Mesendoderm (in vitro differentiated cells): Measurements from ENCODE around the gene DNM3.

Source experiments
- DNase-seq: peaks from one replicate; pipeline ENCODE4 v3.0.0; 2013
- H2AK5ac ChIP-seq: 2 replicates; pipeline ENCODE4 v1.6.1; 2013; ENCODE audit warnings: low read length, inconsistent platforms
- H2BK120ac ChIP-seq: 2 replicates; pipeline ENCODE4 v1.6.1; 2013; ENCODE audit warnings: low read depth, mild to moderate bottlenecking, low read length, moderate library complexity, mixed read lengths
- H2BK15ac ChIP-seq: replicated peaks from 2 replicates; pipeline ENCODE4 v1.6.1; 2013; ENCODE audit warnings: low read depth, mild to moderate bottlenecking, moderate library complexity
- H2BK5ac ChIP-seq: 2 replicates; pipeline ENCODE4 v1.6.1; 2013; ENCODE audit warnings: low read length, inconsistent platforms
- H3K18ac ChIP-seq: 2 replicates; pipeline ENCODE4 v1.6.1; 2013; ENCODE audit warnings: mild to moderate bottlenecking, low read length, mixed read lengths
- H3K23ac ChIP-seq: one replicate; pipeline ENCODE4 v1.6.1; 2013; ENCODE audit warnings: low read length
- H3K27ac ChIP-seq: 2 replicates; pipeline ENCODE4 v1.5.1; 2013; ENCODE audit warnings: low read depth, mild to moderate bottlenecking, inconsistent platforms, low read length, moderate library complexity
- H3K27me3 ChIP-seq: 2 replicates; pipeline ENCODE4 v1.6.1; 2013; ENCODE audit warnings: low read length, control low read depth, mild to moderate bottlenecking, inconsistent platforms; ENCODE audit not compliant: insufficient read depth, poor library complexity
- H3K36me3 ChIP-seq: 2 replicates; pipeline ENCODE4 v1.6.1; 2013; ENCODE audit warnings: low read length, inconsistent platforms; ENCODE audit not compliant: control insufficient read depth, insufficient read depth
- H3K4ac ChIP-seq: one replicate; pipeline ENCODE4 v1.6.1; 2013; ENCODE audit warnings: low read depth, mild to moderate bottlenecking, low read length, moderate library complexity
- H3K4me1 ChIP-seq: 2 replicates; pipeline ENCODE4 v1.6.1; 2013; ENCODE audit warnings: low read depth, low read length, inconsistent platforms; ENCODE audit not compliant: control insufficient read depth
- H3K4me2 ChIP-seq: 2 replicates; pipeline ENCODE4 v1.6.1; 2013; ENCODE audit warnings: low read length
- H3K4me3 ChIP-seq: 2 replicates; pipeline ENCODE4 v1.5.1; 2013; ENCODE audit warnings: mild to moderate bottlenecking, low read length
- H3K56ac ChIP-seq: one replicate; pipeline ENCODE4 v1.6.1; 2013; ENCODE audit warnings: low read length
- H3K79me1 ChIP-seq: 2 replicates; pipeline ENCODE4 v1.6.1; 2013; ENCODE audit warnings: low read length, inconsistent platforms
- H3K79me2 ChIP-seq: 2 replicates; pipeline ENCODE4 v1.6.1; 2013; ENCODE audit warnings: mild to moderate bottlenecking, low read length; ENCODE audit not compliant: control insufficient read depth, insufficient read depth
- H3K9ac ChIP-seq: 2 replicates; pipeline ENCODE4 v1.6.1; 2013; ENCODE audit warnings: low read length, inconsistent platforms
- H4K5ac ChIP-seq: one replicate; pipeline ENCODE4 v1.6.1; 2013; ENCODE audit warnings: low read length
- H4K8ac ChIP-seq: one replicate; pipeline ENCODE4 v1.6.1; 2013; ENCODE audit warnings: low read depth, mild to moderate bottlenecking, control low read depth, low read length, moderate library complexity
- WGBS: extraction: QIAGEN DNeasy Blood & Tissue Kit; methylation state at CpG from one replicate; pipeline ENCODE4 v1.1.7; 2013; ENCODE audit warnings: low lambda C conversion rate, missing lambda C conversion rate; ENCODE audit not compliant: insufficient coverage; ENCODE audit errors: extremely low coverage; 5-methylcytosine and 5-hydroxymethylcytosine counted together

The DNM3 gene

DNA sequence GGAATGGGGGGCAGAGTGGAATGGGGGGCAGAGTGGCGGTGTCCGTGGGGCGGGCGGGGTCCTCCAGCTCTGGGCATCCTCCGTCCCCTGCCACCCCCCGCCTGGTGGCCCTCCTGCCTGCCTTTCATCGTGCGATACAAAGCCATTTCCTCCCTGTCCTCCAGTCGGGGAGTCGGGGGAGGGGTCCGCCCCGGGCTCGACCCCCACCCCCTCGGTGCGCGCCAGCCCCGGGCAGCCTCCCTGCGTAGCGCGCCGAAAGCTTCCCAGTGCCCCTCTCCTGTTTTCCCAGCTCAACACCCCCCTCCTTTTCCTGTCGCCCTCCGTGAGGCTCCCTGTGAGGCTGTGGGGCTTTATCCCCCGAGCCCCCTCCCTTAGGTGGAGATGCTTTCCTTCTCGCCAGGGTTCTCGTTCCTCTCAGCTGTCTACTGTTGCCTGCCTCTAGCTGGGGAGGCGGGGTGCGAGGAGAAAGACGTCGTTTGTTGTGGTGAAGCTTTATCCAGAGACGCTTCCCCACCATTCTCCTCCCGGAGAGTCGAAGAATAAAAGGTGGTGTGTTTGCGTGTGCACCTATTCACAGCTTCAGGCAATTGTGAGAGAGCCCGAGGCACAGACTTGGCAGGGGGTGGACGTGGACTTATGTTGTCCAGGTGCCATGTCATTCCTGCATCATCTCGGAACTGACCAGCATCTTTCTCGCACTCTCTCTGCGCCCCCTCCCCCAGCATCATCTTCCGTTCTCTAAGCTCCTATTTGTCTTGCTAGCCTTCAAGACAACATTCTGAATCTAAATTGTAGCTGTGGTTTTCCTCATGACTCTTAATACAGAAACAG lies 848 bp downstream of the DNM3 start:
- Histone ChIP-seq H3K23ac (no peak overlapping the region), H3K4ac (no peak overlapping the region), H3K18ac (no peak overlapping the region), H2BK5ac (no peak overlapping the region), H2AK5ac (no peak overlapping the region), H3K4me1 (peaks cover 3% of the 10 kb centered on the region), H2BK15ac (no peak overlapping the region), H3K56ac (peak overlapping the region; percentile 74), H3K79me2 (no peaks in the 10 kb centered on the region), H4K5ac (no peak overlapping the region), H3K27me3 (no peaks in the 10 kb centered on the region), H3K4me3 (peak overlapping the region; percentile 61), H4K8ac (no peak overlapping the region), H3K9ac (peak overlapping the region; percentile 66), H3K36me3 (no peaks in the 10 kb centered on the region), H3K4me2 (peak overlapping the region; percentile 92), H3K27ac (no peak overlapping the region), H2BK120ac (no peak overlapping the region), H3K79me1 (no peaks in the 10 kb centered on the region)
- no CpG with 5 or more reads among the region's 40 CpGs for WGBS
- peak; percentile 49 for DNase-seq

DNA sequence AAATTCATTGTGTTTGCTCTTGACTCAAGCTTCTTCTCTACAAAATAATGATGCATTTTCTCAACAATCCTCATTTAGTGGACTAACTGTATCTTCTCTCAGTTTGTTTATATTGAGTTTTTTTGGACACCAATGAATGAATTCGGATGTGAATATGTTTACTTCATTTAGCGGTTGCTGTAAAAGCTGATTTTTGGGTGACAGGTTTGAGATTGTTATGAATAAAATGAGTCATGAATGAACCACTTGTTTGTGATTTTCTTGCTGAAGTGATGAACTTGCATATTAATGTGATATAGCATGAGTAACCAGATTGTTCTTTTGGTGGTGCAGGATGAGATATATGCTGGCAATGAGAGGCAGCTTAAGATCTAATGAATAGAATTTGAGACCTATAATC lies 3.1 kb downstream of the DNM3 start:
- H3K36me3 ChIP-seq, result no peaks in the 10 kb centered on the region
- no peak overlapping the region for H2BK5ac ChIP-seq
- H4K8ac ChIP-seq, result no peak overlapping the region
- H3K9ac ChIP-seq, result no peak overlapping the region
- no peak overlapping the region for H3K27ac ChIP-seq
- H3K4ac ChIP-seq, result no peak overlapping the region
- no peak overlapping the region for H2BK120ac ChIP-seq
- no peak overlapping the region for H2AK5ac ChIP-seq
- no peak overlapping the region for H3K23ac ChIP-seq
- 100% methylated on average over 2 of the region's 2 CpGs for WGBS
- no peak overlapping the region for H3K4me3 ChIP-seq
- no peak for DNase-seq
- no peaks in the 10 kb centered on the region for H3K27me3 ChIP-seq
- H3K56ac ChIP-seq, result no peak overlapping the region
- H3K79me1 ChIP-seq, result no peaks in the 10 kb centered on the region
- H3K79me2 ChIP-seq, result no peaks in the 10 kb centered on the region
- no peak overlapping the region for H3K4me2 ChIP-seq
- no peak overlapping the region for H3K18ac ChIP-seq
- no peak overlapping the region for H2BK15ac ChIP-seq
- H4K5ac ChIP-seq, result no peak overlapping the region
- peaks cover 3% of the 10 kb centered on the region for H3K4me1 ChIP-seq

DNA sequence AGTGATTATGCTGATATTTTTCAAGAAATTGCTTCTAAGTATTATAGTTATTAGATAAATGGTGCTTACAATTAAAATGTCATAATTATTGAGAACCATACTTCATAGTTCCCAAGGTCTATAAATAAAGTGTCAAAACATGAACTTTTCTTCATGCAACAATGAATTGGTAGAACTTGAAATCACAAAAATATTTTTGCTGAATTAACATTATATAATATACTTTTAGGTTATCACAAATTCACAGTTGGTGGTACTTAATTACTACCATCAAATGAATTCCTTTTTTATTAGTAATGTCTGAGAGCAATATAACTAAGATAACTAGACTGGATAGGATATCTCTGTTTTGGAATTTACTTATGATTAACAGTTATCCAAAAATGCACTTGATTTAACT lies 4.7 kb downstream of the DNM3 start:
- no peak for DNase-seq
- Histone ChIP-seq H4K8ac (no peak overlapping the region), H2BK5ac (no peak overlapping the region), H3K23ac (no peak overlapping the region), H4K5ac (no peak overlapping the region), H2BK120ac (no peak overlapping the region), H3K27me3 (no peaks in the 10 kb centered on the region), H2BK15ac (no peak overlapping the region), H3K79me2 (no peaks in the 10 kb centered on the region), H3K18ac (no peak overlapping the region), H3K56ac (no peak overlapping the region), H3K4me3 (no peak overlapping the region), H3K4me2 (no peak overlapping the region), H3K36me3 (no peaks in the 10 kb centered on the region), H2AK5ac (no peak overlapping the region), H3K4ac (no peak overlapping the region), H3K9ac (no peak overlapping the region), H3K27ac (no peak overlapping the region), H3K4me1 (no peaks in the 10 kb centered on the region), H3K79me1 (no peaks in the 10 kb centered on the region)

DNA sequence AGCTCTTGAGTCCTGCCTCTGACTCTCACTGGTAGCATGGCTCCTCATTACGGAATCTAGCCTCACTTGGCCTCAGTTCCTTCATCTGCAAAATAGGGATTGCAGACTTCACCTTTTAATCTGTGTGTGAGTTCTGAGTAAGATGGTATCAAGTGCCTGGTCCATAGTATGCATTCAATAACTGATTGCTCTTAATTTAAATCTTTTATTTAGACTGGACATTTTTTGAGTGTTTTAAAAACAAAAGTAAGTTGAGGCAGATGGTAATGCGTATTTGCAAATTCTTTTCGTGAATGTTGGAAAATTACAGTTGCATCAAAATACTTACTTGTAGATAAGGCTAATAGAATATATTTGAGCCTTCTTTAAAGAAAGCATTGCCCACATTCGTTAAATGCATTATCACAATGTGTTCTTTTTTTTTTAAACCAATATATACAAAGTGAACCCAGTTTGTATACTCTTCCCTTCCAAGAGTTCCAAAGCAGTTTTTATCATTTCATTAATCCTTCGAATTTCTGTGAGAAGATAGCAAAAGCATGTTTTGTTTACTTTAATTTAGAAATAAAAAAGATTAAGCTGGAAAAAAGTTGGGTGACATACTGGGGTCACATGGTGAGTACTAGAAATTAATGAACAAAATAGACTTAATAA lies 8.1 kb downstream of the DNM3 start:
- H2BK5ac ChIP-seq, result no peak overlapping the region
- H4K8ac ChIP-seq, result no peak overlapping the region
- no peaks in the 10 kb centered on the region for H3K27me3 ChIP-seq
- no peak overlapping the region for H3K4me2 ChIP-seq
- no peak overlapping the region for H4K5ac ChIP-seq
- no peak for DNase-seq
- no peak overlapping the region for H3K23ac ChIP-seq
- no peak overlapping the region for H2AK5ac ChIP-seq
- no peak overlapping the region for H2BK120ac ChIP-seq
- no CpG with 5 or more reads among the region's 5 CpGs for WGBS
- H3K4ac ChIP-seq, result no peak overlapping the region
- H3K9ac ChIP-seq, result no peak overlapping the region
- no peak overlapping the region for H3K56ac ChIP-seq
- no peak overlapping the region for H2BK15ac ChIP-seq
- H3K79me2 ChIP-seq, result no peaks in the 10 kb centered on the region
- H3K4me1 ChIP-seq, result no peaks in the 10 kb centered on the region
- no peaks in the 10 kb centered on the region for H3K36me3 ChIP-seq
- no peak overlapping the region for H3K4me3 ChIP-seq
- H3K79me1 ChIP-seq, result no peaks in the 10 kb centered on the region
- no peak overlapping the region for H3K27ac ChIP-seq
- no peak overlapping the region for H3K18ac ChIP-seq

DNA sequence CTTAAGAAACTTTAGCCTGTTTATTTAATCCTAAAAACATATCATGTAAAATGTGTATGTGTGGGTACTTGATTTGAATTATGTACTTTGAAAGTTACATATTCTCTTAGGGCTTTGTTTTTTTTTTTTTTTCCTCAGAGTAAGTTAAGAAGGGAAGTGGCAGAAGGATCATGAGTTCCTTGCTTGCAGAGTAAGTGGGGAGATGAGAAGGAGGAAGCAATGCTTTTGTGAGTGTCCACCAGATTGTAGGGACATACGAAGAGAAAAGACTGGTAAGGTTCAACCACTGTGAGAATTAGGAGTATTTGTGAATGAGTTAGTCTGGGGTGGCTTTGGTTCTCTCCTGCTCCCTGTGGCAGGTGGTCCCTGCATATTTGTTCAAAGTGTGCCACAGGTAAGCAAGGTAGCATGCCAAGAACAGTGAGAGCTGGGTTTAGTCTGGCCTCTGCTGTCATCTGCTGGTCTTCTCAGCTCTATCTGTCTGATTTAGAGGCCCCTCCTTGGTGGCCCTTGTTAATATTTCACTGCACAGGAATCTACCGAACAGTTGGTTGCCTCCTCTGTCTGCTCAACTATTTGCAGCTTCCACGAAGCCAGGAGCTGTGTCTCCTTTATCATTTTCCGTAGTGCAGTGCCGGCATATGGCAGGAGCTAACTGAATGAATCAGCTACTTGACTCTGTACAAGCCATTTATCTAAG lies 9.5 kb downstream of the DNM3 start:
- Histone ChIP-seq H3K4me3 (no peak overlapping the region), H2AK5ac (no peak overlapping the region), H4K8ac (no peak overlapping the region), H3K4ac (no peak overlapping the region), H2BK120ac (no peak overlapping the region), H3K27me3 (no peaks in the 10 kb centered on the region), H3K4me2 (no peak overlapping the region), H2BK15ac (no peak overlapping the region), H3K79me2 (no peaks in the 10 kb centered on the region), H3K23ac (no peak overlapping the region), H3K27ac (no peak overlapping the region), H2BK5ac (no peak overlapping the region), H3K36me3 (no peaks in the 10 kb centered on the region), H4K5ac (no peak overlapping the region), H3K56ac (no peak overlapping the region), H3K4me1 (no peaks in the 10 kb centered on the region), H3K9ac (no peak overlapping the region), H3K79me1 (no peaks in the 10 kb centered on the region), H3K18ac (no peak overlapping the region)
- no CpG with 5 or more reads among the region's 5 CpGs for WGBS
- DNase-seq, result no peak
